Activated naive CD8-positive, alpha-beta T cell treated with anti-CD3 and anti-CD28 coated beads for 36 hours (primary cell): Measurements from ENCODE around the gene ERC2. TPM values are rescaled to one million over a fixed set of nuclear protein-coding genes. Genes with fewer than 3 reads are reported as not detected.

Source experiments
- DNase-seq: peaks from one replicate; pipeline ENCODE4 v3.0.0; 2021
- H3K27ac Mint-ChIP-seq: one replicate; pipeline ENCODE4 v1.8.0; 2022; ENCODE audit warnings: mild to moderate bottlenecking, moderate library complexity, mixed read lengths
- H3K27me3 Mint-ChIP-seq: one replicate; pipeline ENCODE4 v1.8.0; 2022; ENCODE audit warnings: mild to moderate bottlenecking, mixed read lengths
- H3K36me3 Mint-ChIP-seq: one replicate; pipeline ENCODE4 v1.8.0; 2021; ENCODE audit warnings: mild to moderate bottlenecking, mixed read lengths
- H3K4me1 Mint-ChIP-seq: one replicate; pipeline ENCODE4 v1.8.0; 2021; ENCODE audit warnings: mixed read lengths
- H3K4me3 Mint-ChIP-seq: one replicate; pipeline ENCODE4 v1.8.0; 2022; ENCODE audit warnings: mild to moderate bottlenecking, moderate library complexity, mixed read lengths
- H3K9me3 Mint-ChIP-seq: one replicate; pipeline ENCODE4 v1.8.0; 2022; ENCODE audit warnings: mixed read lengths
- total RNA-seq, 2 experiments: library from RNA; stranded (reverse); gene quantifications; one replicate each; pipeline ENCODE4 v1.2.3, GENCODE V29; 2021

The ERC2 gene
- total RNA-seq, 2 experiments from 2014 or later, result not detected

DNA sequence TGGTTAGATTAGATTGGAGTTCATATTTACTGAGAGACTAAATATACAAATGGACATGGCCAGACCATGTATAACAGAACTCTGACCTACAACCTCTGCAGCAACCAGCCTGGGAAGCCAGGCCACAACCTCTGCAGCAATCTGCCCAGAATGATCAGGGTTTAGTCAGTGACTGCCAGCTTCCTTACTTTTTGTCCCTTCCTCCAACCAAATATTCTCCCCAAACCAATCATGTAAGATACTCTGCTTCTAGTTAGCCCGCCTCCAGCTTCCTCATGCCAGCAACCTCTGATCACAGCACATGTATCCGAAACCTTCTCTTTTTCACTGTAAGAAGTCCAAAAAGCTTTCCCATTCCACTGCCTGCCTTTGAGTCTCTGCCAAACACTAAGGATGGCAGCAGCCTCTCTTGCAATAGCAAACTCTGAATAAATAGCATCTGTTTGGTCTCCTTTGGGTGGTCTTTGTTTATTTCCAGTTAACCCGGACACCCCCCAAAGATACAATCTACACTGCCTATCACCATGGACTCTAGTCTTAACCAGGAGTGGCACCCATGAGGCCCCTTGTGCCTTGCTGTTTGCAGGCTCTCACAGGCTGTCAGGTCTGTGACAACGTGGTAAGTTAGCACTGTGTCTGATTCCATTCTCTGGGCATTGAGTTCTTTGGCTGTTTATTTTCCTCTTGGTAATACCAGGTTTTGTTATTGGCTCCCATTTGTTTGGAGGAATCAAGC is 102.2 kb downstream of the ERC2 start:
- Mint-ChIP-seq H3K27me3 (peaks cover 17% of the 10 kb centered on the region), H3K4me1 (no peaks in the 10 kb centered on the region)
- no peak for DNase-seq

DNA sequence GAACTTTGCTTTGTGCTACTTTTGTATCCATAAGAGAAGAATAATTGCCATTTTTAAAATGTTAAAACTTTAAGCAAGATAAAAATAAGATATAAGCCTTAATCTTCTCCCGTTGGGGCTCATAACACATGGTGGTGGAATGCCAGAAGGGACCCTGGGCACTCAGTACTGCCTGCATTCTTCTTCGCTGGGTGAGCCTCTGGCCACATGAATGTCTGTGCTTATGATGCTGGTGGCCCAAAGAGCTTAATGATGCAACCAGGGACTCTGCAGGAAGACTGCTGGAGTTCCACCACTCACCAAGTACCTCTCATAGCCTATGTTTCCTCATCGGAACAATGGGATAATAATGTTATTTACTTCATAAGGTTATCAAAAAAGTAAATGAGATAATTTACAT is 103.6 kb downstream of the ERC2 start:
- Mint-ChIP-seq H3K27me3 (peaks cover 19% of the 10 kb centered on the region), H3K4me1 (no peaks in the 10 kb centered on the region), H3K9me3 (no peaks in the 10 kb centered on the region), H3K27ac (no peak overlapping the region), H3K4me3 (no peak overlapping the region), H3K36me3 (no peaks in the 10 kb centered on the region)
- no peak for DNase-seq

More for the DNA sequence above, 102.2 kb downstream of the ERC2 start:
- Mint-ChIP-seq H3K9me3 (no peaks in the 10 kb centered on the region), H3K4me3 (no peak overlapping the region), H3K27ac (no peak overlapping the region), H3K36me3 (no peaks in the 10 kb centered on the region)

DNA sequence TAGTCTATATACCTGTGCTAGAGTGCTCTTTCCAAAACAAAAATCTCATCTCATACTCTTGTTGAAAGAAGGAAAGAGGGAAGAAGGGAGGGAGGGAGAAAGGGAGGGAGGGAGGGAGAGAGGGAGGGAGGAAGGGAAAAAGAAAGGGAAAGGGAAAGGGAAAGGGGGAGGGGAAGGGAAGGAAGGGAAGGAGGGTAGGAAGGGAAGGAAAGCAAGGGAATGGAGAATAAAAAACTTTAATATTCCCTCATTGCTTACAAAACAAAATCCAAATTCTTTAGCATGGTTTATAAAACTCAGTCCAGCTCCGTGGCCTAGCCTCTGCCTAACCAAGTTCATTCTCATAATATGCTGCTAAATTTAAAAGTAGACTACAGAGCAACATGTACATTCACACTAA is 104.5 kb downstream of the ERC2 start:
- no peaks in the 10 kb centered on the region for H3K9me3 Mint-ChIP-seq
- DNase-seq, result no peak
- H3K36me3 Mint-ChIP-seq, result no peaks in the 10 kb centered on the region
- no peak overlapping the region for H3K27ac Mint-ChIP-seq
- peaks cover 19% of the 10 kb centered on the region for H3K27me3 Mint-ChIP-seq
- no peak overlapping the region for H3K4me3 Mint-ChIP-seq
- H3K4me1 Mint-ChIP-seq, result no peaks in the 10 kb centered on the region

DNA sequence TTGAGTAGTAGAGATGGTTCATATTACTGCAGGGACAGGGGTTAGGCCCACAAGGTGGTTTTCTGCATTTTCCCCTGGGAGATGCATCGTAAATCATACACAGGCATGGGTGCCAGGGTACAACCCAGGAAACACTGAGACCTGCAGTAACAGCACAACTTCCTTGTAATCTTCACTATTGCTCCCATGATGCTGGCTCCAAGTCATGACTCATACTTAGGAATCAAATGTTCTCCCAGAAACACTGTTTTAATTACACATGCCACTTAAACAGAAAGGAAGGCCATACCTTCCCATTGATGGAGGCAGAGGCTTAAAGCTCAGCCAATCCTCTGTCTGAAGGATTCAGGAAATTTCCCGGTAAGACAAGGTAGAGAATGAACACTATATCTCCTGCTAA is 106.5 kb downstream of the ERC2 start:
- Mint-ChIP-seq H3K27me3 (peaks cover 19% of the 10 kb centered on the region), H3K27ac (no peak overlapping the region), H3K4me1 (no peaks in the 10 kb centered on the region), H3K4me3 (no peak overlapping the region), H3K9me3 (no peaks in the 10 kb centered on the region), H3K36me3 (no peaks in the 10 kb centered on the region)
- DNase-seq, result no peak

DNA sequence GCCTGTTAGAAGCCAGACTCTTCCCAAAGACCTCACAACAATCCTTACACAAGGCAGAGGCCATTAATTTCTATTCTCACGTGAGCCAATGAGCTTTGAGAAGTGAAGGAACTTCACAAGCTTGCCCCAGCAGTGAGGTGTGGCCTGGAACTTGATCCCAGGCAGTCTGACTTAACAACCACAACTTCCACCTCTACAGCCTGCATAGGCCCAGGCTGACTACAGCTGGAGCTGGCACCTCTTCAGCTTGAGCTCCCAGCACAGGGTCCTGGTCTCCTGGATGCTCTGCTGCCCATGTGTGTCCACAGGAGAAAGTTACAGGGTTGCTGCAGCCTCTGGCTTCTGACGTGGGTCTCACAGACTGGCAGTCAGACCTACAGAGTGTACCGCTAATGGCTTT is 111.0 kb downstream of the ERC2 start:
- no peak for DNase-seq
- Mint-ChIP-seq H3K4me1 (no peaks in the 10 kb centered on the region), H3K27me3 (peaks cover 15% of the 10 kb centered on the region), H3K36me3 (no peaks in the 10 kb centered on the region), H3K9me3 (no peaks in the 10 kb centered on the region), H3K27ac (no peak overlapping the region), H3K4me3 (no peak overlapping the region)

DNA sequence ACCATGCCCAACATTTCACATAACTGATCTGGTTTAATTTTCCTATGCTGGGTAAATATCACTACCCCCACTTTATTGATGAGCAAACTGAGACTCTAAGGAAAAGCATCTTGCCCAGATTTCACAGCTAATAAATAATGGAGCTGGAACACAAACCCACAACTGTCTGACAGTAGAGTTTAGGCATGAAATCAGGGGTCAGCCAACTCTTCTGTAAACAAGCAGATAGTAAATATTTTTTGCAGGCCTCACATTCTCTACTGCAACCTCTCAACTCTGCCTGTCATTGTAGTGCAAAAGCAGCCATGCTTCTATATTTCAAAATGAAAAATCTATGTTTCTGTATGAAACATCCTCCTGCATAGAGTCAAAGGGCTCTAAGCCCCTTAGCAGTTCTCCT is 111.5 kb downstream of the ERC2 start:
- H3K4me1 Mint-ChIP-seq, result no peaks in the 10 kb centered on the region
- no peak overlapping the region for H3K27ac Mint-ChIP-seq
- H3K4me3 Mint-ChIP-seq, result no peak overlapping the region

DNA sequence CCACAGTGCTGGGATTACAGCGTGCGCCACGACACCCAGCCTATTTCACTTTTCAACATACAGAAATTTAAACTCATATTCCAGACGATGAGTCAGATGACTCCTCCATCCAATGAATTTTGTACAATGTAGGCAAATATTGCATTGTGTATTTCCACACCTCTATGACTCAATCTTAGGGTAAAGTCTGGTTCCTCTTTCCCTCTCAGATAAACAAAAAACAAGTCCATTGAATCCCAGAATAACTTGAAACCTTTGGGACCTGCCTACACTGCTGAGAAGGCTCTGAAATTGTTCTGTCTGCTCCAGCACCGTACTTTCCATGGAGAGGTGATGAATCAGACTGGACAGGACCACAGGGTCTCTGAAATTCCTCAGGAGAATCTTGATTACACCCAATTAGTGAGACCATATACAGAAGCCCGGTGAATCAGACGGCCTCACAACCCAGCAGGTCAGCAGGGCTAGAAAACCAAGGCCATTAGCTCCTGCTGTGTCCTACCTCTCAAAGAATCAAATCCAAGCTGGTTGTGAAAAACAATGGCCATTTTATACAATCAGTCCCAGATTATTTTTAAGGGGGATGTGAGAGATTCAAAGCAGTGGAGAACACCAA is 112.6 kb downstream of the ERC2 start:
- Mint-ChIP-seq H3K27me3 (peaks cover 3% of the 10 kb centered on the region), H3K9me3 (no peaks in the 10 kb centered on the region), H3K36me3 (no peaks in the 10 kb centered on the region), H3K4me3 (no peak overlapping the region), H3K27ac (no peak overlapping the region), H3K4me1 (no peaks in the 10 kb centered on the region)
- no peak for DNase-seq

More for the DNA sequence above, 111.5 kb downstream of the ERC2 start:
- peaks cover 11% of the 10 kb centered on the region for H3K27me3 Mint-ChIP-seq
- no peaks in the 10 kb centered on the region for H3K9me3 Mint-ChIP-seq
- DNase-seq, result no peak
- no peaks in the 10 kb centered on the region for H3K36me3 Mint-ChIP-seq

DNA sequence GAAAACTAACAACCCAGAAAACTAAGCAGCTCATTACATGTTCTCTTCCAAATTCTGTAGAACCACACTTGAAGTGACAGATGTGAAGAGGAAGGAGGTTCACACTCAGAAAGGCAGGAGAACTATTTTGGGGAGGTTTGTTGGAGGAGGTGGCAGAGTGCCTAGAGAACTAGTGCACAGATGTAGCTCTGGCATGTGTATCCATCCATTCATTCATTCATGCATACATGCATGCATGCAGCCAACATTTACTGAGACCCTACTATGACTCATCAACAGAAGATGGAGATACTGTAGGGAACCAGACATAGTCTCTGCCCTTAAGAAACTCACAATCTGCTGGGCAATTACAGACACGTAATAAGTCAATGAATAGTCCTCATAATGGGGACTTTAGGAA is 116.7 kb downstream of the ERC2 start:
- Mint-ChIP-seq H3K4me3 (no peak overlapping the region), H3K27ac (no peak overlapping the region), H3K27me3 (peaks cover 4% of the 10 kb centered on the region), H3K9me3 (no peaks in the 10 kb centered on the region), H3K36me3 (no peaks in the 10 kb centered on the region), H3K4me1 (no peaks in the 10 kb centered on the region)
- DNase-seq, result no peak

DNA sequence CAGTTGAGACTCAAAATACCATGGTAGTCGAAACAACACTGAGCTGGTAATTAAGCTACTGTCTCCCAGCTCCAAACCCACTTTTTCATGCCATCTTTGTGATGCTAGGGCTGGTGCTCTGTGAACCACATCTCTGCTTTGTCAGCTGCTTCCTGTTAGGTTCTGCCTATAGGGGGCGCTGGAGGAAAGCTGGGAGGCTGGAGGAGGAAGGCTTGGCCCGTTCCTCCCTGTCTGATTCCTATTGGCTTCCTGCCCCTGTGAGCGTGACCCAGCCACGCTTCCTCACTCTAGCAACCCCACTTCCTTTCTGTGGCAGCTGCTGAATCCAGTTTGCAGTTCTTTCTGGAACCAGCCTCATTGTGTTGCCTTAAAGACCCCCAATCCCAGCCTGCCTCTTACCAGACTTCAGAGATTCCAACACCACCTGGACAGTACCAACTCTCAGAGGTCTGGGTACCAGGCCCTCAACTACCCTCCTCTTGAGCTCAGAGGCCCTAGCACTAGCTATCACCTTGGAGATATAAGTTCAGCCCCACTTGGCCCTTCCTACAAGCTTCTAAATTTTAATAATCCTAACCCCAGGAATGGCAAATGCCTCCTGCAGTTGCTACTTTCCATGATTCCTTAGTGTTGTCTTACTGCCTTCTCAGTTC is 120.9 kb downstream of the ERC2 start:
- Mint-ChIP-seq H3K27me3 (peaks cover 6% of the 10 kb centered on the region), H3K4me3 (no peak overlapping the region), H3K27ac (no peak overlapping the region), H3K4me1 (no peaks in the 10 kb centered on the region), H3K9me3 (no peaks in the 10 kb centered on the region), H3K36me3 (no peaks in the 10 kb centered on the region)
- DNase-seq, result peak; percentile 28

DNA sequence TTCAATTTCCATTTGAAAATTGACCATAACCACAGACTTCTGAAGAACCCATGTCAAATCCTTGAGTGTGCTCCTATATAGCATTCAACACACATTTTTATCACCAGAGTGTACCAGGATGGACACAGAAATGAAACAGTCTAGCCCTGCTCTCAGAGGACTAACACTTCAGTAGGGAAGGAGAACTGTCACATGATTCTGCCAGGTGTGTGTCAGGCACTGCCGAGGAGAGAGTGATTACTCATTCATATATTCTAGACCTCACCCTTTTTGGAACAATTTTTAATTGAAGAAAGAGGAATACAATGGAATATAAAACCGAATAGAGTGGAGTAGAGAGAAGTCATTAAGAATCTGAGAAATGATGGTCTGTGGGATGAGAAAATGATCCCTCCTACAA is 125.8 kb downstream of the ERC2 start:
- DNase-seq, result no peak
- Mint-ChIP-seq H3K27ac (no peak overlapping the region), H3K9me3 (no peaks in the 10 kb centered on the region), H3K27me3 (peaks cover 13% of the 10 kb centered on the region), H3K4me1 (no peaks in the 10 kb centered on the region), H3K36me3 (no peaks in the 10 kb centered on the region), H3K4me3 (no peak overlapping the region)

DNA sequence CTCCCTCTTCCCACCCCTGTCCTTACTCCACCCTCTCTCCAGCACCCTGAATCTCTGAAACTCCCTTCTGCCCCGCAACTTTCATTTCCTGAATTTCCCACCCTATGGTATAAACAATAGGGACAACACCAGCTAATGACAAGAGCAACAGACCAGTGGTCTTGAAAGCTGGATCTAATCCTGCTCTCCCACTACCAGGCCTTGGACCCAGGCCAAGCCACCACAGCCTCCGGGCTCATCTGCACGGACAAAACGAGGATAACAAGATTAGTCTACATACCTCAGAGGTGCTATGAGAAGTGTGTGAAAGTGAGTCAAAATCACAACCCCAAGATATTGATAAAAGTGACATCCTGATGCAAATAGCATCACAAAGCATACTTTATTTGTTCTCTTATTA is 128.6 kb downstream of the ERC2 start:
- Mint-ChIP-seq H3K27ac (no peak overlapping the region), H3K36me3 (no peaks in the 10 kb centered on the region), H3K4me3 (no peak overlapping the region), H3K4me1 (no peaks in the 10 kb centered on the region), H3K9me3 (no peaks in the 10 kb centered on the region), H3K27me3 (peaks cover 13% of the 10 kb centered on the region)
- no peak for DNase-seq

DNA sequence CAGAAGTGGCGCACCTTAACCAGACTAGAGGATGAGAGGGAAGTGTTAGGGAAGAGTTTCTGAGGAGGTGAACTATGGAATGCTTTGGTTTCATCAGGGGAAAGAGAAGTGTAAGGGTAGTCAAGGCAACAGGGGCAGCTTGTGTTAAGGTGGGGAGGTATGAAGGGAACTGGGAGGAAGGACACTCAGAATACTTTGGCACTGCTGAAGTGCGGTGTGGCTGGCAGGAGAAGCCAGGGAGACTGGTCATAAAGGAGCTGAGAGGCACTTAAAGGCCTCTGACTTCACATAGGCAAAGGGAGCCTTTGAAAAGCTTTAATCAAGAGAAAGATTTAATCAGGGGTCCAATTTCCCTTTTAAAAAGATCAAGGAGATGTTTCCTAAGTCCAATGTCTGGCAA is 129.0 kb downstream of the ERC2 start:
- Mint-ChIP-seq H3K27me3 (peaks cover 13% of the 10 kb centered on the region), H3K4me1 (no peaks in the 10 kb centered on the region), H3K4me3 (no peak overlapping the region), H3K9me3 (no peaks in the 10 kb centered on the region), H3K36me3 (no peaks in the 10 kb centered on the region), H3K27ac (no peak overlapping the region)
- no peak for DNase-seq

DNA sequence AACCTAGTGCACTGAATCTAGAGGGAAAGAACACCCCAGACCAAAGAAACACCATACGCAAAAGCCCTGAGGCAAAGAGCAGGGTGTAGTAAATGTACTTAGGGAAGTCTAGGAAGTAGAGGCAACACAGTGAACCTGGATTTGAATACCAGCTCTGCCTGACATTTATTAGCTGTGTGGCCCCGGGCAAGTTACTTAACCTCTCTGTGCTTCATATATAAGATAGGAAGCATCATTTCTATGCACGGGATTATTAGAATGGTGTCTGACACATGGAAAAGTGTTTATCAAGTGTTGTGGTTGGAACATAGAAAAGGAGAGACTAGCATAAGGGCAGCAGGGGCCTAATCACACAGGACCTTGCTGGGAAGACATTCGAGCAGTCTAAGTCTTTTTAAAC is 132.2 kb downstream of the ERC2 start:
- Mint-ChIP-seq H3K4me3 (no peak overlapping the region), H3K36me3 (no peaks in the 10 kb centered on the region), H3K27ac (no peak overlapping the region), H3K27me3 (peaks cover 14% of the 10 kb centered on the region), H3K4me1 (no peaks in the 10 kb centered on the region), H3K9me3 (no peaks in the 10 kb centered on the region)
- no peak for DNase-seq

DNA sequence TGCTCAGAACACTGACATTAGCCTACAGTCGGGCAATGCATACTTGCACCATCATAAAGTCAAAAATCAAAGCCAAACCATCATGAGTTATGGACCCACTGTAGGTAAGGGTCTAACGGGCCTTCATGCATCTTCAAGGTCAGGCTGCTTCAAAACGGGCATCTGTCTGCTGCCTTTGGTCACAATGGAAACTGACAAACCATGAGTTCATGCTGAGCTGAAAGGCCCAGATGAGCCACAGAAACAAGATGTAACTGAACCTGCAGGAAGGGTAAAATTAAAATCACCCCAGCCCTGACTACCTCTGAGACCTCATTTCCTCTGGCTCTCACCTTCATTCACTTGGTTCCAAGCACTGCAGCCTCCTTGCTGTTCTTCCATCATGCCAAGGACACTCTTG is 143.8 kb downstream of the ERC2 start:
- Mint-ChIP-seq H3K4me3 (no peak overlapping the region), H3K27me3 (no peaks in the 10 kb centered on the region), H3K36me3 (no peaks in the 10 kb centered on the region), H3K27ac (no peak overlapping the region), H3K4me1 (no peaks in the 10 kb centered on the region), H3K9me3 (no peaks in the 10 kb centered on the region)
- DNase-seq, result no peak

DNA sequence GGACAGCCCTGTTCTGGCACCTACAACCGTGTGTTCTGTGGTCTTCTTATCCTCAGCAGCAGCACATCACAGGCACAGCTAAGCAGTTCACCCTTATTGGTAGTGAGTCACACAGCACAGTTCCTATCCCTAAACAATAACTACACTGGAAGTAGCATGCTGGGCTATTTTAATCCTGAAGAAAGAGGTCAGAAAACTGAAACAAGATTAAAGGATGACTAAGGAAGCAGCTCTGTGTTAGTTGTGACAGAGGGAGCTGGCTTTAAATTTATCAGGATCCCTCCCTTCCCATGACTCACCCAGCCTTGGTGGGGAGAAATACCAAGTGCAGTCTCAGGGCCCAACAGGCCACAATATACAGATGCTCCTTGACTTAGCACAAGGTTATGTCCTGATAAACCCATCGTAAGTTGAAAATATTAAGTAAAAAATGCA is 144.3 kb downstream of the ERC2 start:
- Mint-ChIP-seq H3K27ac (no peak overlapping the region), H3K4me3 (no peak overlapping the region), H3K27me3 (no peaks in the 10 kb centered on the region), H3K4me1 (no peaks in the 10 kb centered on the region), H3K9me3 (no peaks in the 10 kb centered on the region), H3K36me3 (no peaks in the 10 kb centered on the region)
- no peak for DNase-seq

DNA sequence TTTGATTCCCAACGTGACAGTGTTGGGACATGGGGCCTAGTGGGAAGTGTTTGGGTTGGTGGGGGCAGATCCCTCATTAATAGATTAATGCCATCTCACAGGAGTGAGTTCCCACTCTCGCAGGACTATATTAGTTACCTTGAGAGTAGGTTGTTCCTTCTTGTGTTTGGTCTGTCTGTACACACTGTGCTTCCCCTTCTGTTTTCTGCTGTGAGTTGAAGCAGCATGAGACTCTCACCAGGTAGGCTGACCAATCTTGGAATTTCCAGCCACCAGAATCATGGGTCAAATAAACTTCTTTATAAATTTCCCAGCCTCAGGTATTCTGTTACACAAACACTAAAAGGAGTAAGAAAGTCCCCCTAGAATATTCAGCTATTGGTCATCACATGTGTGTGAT is 145.4 kb downstream of the ERC2 start:
- Mint-ChIP-seq H3K4me1 (no peaks in the 10 kb centered on the region), H3K27ac (no peak overlapping the region), H3K27me3 (no peaks in the 10 kb centered on the region), H3K4me3 (no peak overlapping the region), H3K9me3 (no peaks in the 10 kb centered on the region), H3K36me3 (no peaks in the 10 kb centered on the region)
- DNase-seq, result no peak
